ENCODE data around the gene DPH7.

DNA sequence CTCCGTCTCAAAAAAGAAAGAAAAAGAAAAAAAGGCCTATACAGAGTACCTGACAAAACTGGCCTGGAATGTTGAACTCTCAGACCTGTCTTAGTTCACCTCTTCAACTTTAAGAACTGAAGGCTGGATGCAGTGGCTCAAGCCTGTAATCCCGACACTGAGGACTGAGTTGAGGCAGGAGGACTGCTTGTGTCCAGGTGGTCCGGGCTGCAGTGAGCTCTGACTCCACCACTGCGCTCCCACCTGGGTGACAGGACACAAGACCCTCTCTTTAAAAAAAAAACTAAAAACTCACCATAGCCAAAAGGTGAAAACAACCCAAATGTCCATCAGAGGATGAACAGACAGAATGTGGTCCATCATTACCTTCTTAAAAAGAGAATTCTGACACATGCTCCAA, 20.6 kb downstream of the DPH7 start:
- TF ChIP-seq, protein P1, sequence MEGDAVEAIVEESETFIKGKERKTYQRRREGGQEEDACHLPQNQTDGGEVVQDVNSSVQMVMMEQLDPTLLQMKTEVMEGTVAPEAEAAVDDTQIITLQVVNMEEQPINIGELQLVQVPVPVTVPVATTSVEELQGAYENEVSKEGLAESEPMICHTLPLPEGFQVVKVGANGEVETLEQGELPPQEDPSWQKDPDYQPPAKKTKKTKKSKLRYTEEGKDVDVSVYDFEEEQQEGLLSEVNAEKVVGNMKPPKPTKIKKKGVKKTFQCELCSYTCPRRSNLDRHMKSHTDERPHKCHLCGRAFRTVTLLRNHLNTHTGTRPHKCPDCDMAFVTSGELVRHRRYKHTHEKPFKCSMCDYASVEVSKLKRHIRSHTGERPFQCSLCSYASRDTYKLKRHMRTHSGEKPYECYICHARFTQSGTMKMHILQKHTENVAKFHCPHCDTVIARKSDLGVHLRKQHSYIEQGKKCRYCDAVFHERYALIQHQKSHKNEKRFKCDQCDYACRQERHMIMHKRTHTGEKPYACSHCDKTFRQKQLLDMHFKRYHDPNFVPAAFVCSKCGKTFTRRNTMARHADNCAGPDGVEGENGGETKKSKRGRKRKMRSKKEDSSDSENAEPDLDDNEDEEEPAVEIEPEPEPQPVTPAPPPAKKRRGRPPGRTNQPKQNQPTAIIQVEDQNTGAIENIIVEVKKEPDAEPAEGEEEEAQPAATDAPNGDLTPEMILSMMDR (IDR thresholded peaks at IDR 0.05; ENCODE audit: low read depth, low read length, missing input control): no peak
- TF ChIP-seq HNF4A (conservative IDR thresholded peaks at IDR 0.05) (no peak), JUND (IDR thresholded peaks at IDR 0.05) (no peak), TAF1 (conservative IDR thresholded peaks at IDR 0.05) (no peak)

All from liver (tissue), 3 donors.